Chondrocyte (in vitro differentiated cells): ENCODE results near the gene IRS1. TPM values are rescaled to one million over a fixed set of nuclear protein-coding genes. Genes with fewer than 3 reads are reported as not detected.

Experiments used
- DNase-seq: peaks from one replicate; pipeline ENCODE4 v3.0.0; 2021; ENCODE audit warnings: mixed read lengths, low spot score
- H3K27ac Mint-ChIP-seq: one replicate; pipeline ENCODE4 v1.8.0; 2021; ENCODE audit warnings: mild to moderate bottlenecking, moderate library complexity, mixed read lengths; ENCODE audit not compliant: unreplicated experiment
- H3K27me3 Mint-ChIP-seq: 2 replicates; pipeline ENCODE4 v1.8.0; 2021; ENCODE audit warnings: low read depth, mixed read lengths
- H3K36me3 Mint-ChIP-seq: 2 replicates; pipeline ENCODE4 v1.8.0; 2021; ENCODE audit warnings: low read depth, mixed read lengths
- H3K4me1 Mint-ChIP-seq: 2 replicates; pipeline ENCODE4 v1.8.0; 2021; ENCODE audit warnings: low read depth, mild to moderate bottlenecking, mixed read lengths
- H3K4me3 Mint-ChIP-seq: one replicate; pipeline ENCODE4 v1.8.0; 2021; ENCODE audit warnings: mild to moderate bottlenecking, moderate library complexity, mixed read lengths; ENCODE audit not compliant: unreplicated experiment
- H3K9me3 Mint-ChIP-seq: 2 replicates; pipeline ENCODE4 v1.8.0; 2021; ENCODE audit warnings: low read depth, mixed read lengths
- total RNA-seq: library from RNA; stranded (reverse); gene quantifications from 3 replicates; pipeline ENCODE4 v1.2.1, GENCODE V29; 2021
- TF ChIP-seq, protein P1 (sequence below): fragments of 200-600 bp; sonication (generic); IDR thresholded peaks from 2 replicates; pipeline ENCODE4 v1.5.0; 2021; ENCODE audit warnings: antibody characterized with exemption, mild to moderate bottlenecking, moderate library complexity

Gene IRS1
- total RNA-seq, 1 donor from 2014 or later, result 12.0 TPM

DNA sequence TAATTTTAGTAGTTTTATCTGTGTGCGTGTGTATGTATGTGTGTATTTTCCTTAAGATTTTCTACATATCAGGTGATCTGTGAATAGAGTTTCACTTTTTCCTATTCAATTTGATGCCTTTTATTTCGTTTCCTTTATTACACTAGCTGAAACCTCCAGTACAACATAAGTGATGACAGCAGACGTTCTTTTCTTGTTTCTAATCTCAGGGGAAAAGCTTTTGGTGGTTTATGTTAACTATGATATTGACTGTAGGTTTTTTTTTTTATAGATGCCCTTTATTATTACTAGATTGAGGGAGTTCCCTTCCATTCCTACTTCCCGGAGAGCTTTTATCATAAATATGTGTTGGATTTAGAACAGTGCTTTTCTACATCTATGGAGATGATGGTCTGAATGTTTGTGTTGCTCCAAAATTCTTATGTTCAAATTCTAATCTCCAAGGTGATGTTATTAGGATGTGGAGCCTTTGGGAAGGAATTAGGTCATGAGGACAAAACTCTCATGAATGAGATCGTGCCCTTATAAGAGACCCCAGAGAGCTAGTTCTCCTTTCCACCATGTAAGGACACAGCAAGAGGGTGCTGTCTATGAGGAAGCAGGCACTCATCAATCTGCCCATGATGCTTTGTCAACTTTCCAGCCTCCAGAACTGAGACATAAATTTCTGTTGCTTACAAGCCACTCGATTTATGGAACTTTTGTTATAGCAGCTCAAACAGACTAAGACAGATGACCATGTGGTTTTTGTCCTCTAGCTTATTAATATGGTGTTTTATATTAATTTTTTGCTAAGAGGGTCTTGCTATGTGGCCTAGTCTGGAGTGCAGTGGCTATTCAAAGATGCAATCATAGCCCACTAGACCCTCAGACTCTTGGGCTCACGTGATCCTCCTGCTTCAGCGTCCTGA, 30.4 kb upstream of the IRS1 start:
- TF ChIP-seq, protein P1, sequence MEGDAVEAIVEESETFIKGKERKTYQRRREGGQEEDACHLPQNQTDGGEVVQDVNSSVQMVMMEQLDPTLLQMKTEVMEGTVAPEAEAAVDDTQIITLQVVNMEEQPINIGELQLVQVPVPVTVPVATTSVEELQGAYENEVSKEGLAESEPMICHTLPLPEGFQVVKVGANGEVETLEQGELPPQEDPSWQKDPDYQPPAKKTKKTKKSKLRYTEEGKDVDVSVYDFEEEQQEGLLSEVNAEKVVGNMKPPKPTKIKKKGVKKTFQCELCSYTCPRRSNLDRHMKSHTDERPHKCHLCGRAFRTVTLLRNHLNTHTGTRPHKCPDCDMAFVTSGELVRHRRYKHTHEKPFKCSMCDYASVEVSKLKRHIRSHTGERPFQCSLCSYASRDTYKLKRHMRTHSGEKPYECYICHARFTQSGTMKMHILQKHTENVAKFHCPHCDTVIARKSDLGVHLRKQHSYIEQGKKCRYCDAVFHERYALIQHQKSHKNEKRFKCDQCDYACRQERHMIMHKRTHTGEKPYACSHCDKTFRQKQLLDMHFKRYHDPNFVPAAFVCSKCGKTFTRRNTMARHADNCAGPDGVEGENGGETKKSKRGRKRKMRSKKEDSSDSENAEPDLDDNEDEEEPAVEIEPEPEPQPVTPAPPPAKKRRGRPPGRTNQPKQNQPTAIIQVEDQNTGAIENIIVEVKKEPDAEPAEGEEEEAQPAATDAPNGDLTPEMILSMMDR, result no peak

DNA sequence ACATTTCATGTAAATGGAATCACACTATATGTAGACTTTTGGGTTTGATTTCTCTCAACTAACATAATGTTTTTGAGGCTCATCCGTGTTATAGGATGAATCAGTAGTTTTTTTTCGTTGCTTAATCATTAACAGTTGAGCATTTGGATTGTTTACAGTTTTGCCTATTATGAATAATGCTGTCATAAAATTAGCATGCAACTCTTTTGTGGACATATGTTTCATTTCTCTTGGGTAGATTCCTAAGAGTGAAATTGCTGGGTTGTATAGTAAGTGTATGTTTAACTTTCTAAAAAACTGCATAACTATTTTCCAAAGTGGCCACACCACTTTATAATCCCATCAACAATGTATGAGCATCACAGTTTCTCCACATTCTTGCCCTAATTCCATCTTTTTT, 28.6 kb upstream of the IRS1 start:
- H3K27me3 Mint-ChIP-seq, result no peaks in the 10 kb centered on the region
- no peak overlapping the region for H3K27ac Mint-ChIP-seq
- no peaks in the 10 kb centered on the region for H3K4me1 Mint-ChIP-seq
- DNase-seq, result no peak
- H3K36me3 Mint-ChIP-seq, result no peaks in the 10 kb centered on the region
- TF ChIP-seq, protein P1, result no peak
- peaks cover 6% of the 10 kb centered on the region for H3K9me3 Mint-ChIP-seq
- H3K4me3 Mint-ChIP-seq, result no peak overlapping the region

More for the DNA sequence above, 30.4 kb upstream of the IRS1 start:
- Mint-ChIP-seq H3K36me3 (no peaks in the 10 kb centered on the region), H3K9me3 (peaks cover 6% of the 10 kb centered on the region), H3K27me3 (no peaks in the 10 kb centered on the region), H3K27ac (no peak overlapping the region), H3K4me3 (no peak overlapping the region), H3K4me1 (no peaks in the 10 kb centered on the region)
- DNase-seq, result no peak

DNA sequence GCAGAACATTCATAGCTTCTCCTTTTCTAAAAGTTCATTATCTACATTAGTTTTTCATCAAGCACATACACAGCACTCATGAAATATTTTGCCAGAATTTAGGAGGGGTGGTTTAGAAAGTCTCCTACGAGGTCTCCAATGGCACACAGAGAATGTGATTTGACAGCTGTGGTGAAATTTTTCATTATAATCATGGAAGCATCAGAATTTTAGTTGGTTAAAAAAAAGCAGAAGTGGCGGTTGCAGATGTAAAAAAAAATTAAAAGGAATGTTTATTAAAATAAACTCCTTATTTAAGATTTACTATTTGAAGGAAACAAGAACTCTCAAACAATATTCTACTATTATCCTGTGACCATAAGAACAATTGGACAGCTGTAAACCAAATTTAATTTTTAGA, 25.4 kb upstream of the IRS1 start:
- no peak for DNase-seq
- H3K27ac Mint-ChIP-seq, result no peak overlapping the region
- H3K4me1 Mint-ChIP-seq, result no peaks in the 10 kb centered on the region
- TF ChIP-seq, protein P1, result no peak
- no peaks in the 10 kb centered on the region for H3K36me3 Mint-ChIP-seq
- no peaks in the 10 kb centered on the region for H3K9me3 Mint-ChIP-seq
- no peak overlapping the region for H3K4me3 Mint-ChIP-seq
- H3K27me3 Mint-ChIP-seq, result no peaks in the 10 kb centered on the region

DNA sequence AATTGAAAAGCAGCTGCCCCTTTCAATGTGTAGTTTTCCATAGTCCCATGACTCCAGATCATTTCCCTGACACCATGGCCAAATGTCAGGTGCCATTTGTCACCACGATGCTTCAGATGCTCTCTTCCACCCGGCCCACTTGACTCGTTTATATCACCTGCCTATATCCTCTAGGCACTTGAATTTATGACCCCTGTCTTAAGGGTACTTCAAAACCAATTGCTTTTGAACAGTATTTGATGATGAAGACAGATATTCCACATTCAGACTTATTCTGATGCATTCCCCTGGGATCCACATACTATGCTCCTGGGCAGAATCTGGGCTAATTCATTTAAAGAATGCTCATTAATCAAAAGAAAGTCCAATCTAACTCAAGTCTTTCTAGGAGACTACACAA, 19.3 kb upstream of the IRS1 start:
- Mint-ChIP-seq H3K9me3 (no peaks in the 10 kb centered on the region), H3K4me1 (no peaks in the 10 kb centered on the region), H3K27me3 (peaks cover 1% of the 10 kb centered on the region), H3K27ac (no peak overlapping the region), H3K36me3 (no peaks in the 10 kb centered on the region), H3K4me3 (no peak overlapping the region)
- no peak for DNase-seq
- TF ChIP-seq, protein P1, result no peak

DNA sequence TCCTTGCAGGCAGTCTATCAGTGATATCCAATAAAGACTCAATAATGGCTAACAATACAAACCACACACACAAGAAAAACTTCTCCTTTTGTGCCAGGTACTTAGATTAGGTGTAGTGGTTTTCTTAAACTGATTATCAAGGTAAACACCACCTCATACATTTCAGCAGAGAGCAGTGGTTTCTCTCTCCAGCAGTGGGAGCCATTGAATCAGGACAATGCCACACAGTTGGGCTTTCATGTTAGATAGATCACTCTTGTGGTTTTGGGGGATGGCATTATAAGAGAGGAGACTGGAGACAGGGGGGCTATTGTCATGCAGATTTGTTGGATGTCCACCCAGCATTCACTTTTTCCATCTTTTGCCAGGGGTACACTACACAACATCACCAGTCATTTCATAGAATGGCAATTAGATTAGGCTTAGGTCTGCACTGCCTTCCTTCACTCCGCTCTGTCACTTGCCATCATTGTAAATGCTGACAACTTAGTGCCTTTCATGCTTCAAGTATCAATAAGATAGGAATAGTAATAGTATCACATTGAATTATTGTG, 13.6 kb upstream of the IRS1 start:
- Mint-ChIP-seq H3K4me1 (no peaks in the 10 kb centered on the region), H3K9me3 (no peaks in the 10 kb centered on the region), H3K27me3 (peaks cover 14% of the 10 kb centered on the region), H3K27ac (no peak overlapping the region), H3K36me3 (no peaks in the 10 kb centered on the region), H3K4me3 (no peak overlapping the region)
- TF ChIP-seq, protein P1, result peak; percentile 78
- DNase-seq, result no peak
